ENCODE results near the gene SH3RF3. TPM values are rescaled to one million over a fixed set of nuclear protein-coding genes. Genes with fewer than 3 reads are reported as not detected.

SH3RF3 gene
- total and polyA plus RNA-seq, 9 of the 15 experiments (the other 6 are each of a cell fraction or from before 2014, with no cell fraction given), result 0.02 TPM; not detected in 8

GRCh38 chr2:109266998-109267854, 138.2 kb downstream of the SH3RF3 start (continued):
- TF ChIP-seq PBX2 (CRISPR knock-in tag; IDR thresholded peaks at IDR 0.05; ENCODE audit: low read depth) (no peak), PBX2 (tag; conservative IDR thresholded peaks at IDR 0.05; ENCODE audit: low read depth) (no peak), POLR2B (IDR thresholded peaks at IDR 0.05; ENCODE audit: low read depth, partially characterized antibody) (no peak), E2F1 (CRISPR knock-in tag; IDR thresholded peaks at IDR 0.05) (no peak), RB1 (IDR thresholded peaks at IDR 0.05; ENCODE audit: low read depth) (no peak), ARID3A (IDR thresholded peaks at IDR 0.05; ENCODE audit: borderline replicate concordance, low read depth, low read length) (no peak), KDM5B (IDR thresholded peaks at IDR 0.05; ENCODE audit: insufficient replicate concordance, low read depth, low read length) (no peak), RERE (CRISPR knock-in tag; IDR thresholded peaks at IDR 0.05; ENCODE audit: borderline replicate concordance) (no peak), ATF4 (CRISPR knock-in tag; IDR thresholded peaks at IDR 0.05) (peak; percentile 77), ZNF175 (CRISPR knock-in tag; IDR thresholded peaks at IDR 0.05; ENCODE audit: low read depth) (peak; percentile 96), CEBPG (CRISPR knock-in tag; IDR thresholded peaks at IDR 0.05) (peak; percentile 42; the same call in 1 of the 2 replicates), CEBPG (tag; conservative IDR thresholded peaks at IDR 0.05 in 1 of 2, IDR thresholded peaks at IDR 0.05 in 1 of 2) (peak; percentile 81 to 96)
